Esophagus muscularis mucosa (tissue), 4 donors: Measurements from ENCODE around the gene KLC4. TPM values are rescaled to one million over a fixed set of nuclear protein-coding genes. Genes with fewer than 3 reads are reported as not detected.

Experiments
- DNase-seq: peaks from one replicate; pipeline ENCODE4 v3.0.0-alpha.2; 2017; ENCODE audit errors: extremely low spot score
- H3K27ac ChIP-seq, 4 donors: fragments of 200-600 bp; sonication (generic); replicated peaks in 1 of 4; 1 replicate in 3 of 4; 2 replicates in 1 of 4; pipeline ENCODE4 v1.5.1; 2016 to 2019; ENCODE audit warnings: mild to moderate bottlenecking in 1 of 4
- H3K27me3 ChIP-seq, 4 donors: fragments of 200-600 bp; sonication (generic); one replicate each; pipeline versions ENCODE4 v1.5.1 to v1.6.0; 2016 to 2019
- H3K36me3 ChIP-seq, 4 donors: fragments of 200-600 bp; sonication (generic); one replicate each; pipeline ENCODE4 v1.5.1; 2016 to 2019
- H3K4me1 ChIP-seq, 4 donors: fragments of 200-600 bp; sonication (generic); one replicate each; pipeline ENCODE4 v1.5.1; 2016 to 2019
- H3K4me3 ChIP-seq, 4 donors: fragments of 200-600 bp; sonication (generic); 1 replicate in 2 of 4; 2 replicates in 2 of 4; pipeline ENCODE4 v1.5.1; 2016 to 2019; ENCODE audit warnings: mild to moderate bottlenecking in 4 of 4, moderate library complexity in 1 of 4
- H3K9me3 ChIP-seq, 4 donors: fragments of 200-600 bp; sonication (generic); 1 replicate in 3 of 4; 2 replicates in 1 of 4; pipeline ENCODE4 v1.5.1; 2016 to 2019
- EP300 ChIP-seq: sonication (generic); formaldehyde crosslinking; IDR thresholded peaks from one replicate; pipeline ENCODE4 v1.6.1; 2017; ENCODE audit warnings: antibody characterized with exemption
- POLR2A ChIP-seq: fragments of 450-650 bp; IDR thresholded peaks from one replicate; pipeline ENCODE4 v1.6.1; 2017; ENCODE audit warnings: antibody characterized with exemption, moderate library complexity, mild to moderate bottlenecking, low read depth
- POLR2AphosphoS5 ChIP-seq, 2 donors: sonication (generic); formaldehyde crosslinking; IDR thresholded peaks; one replicate each; pipeline ENCODE4 v1.6.1; 2017; ENCODE audit warnings: antibody characterized with exemption in 2 of 2
- WGBS: methylation state at CpG from one replicate; pipeline ENCODE4 v1.1.5; 2018; 5-methylcytosine and 5-hydroxymethylcytosine counted together
- intact Hi-C: fragments of 100-400 bp; cut with DNase I; formaldehyde crosslinking; loops from one replicate; pipeline ENCODE4 v1.15.1; 2023
- total RNA-seq, 4 donors: library from RNA; depleted of rRNA; stranded (reverse); fragments of >200 nt; gene quantifications; one replicate each; pipeline versions ENCODE4 v1.1.0 to v1.2.1, GENCODE V29; 2016
- TF ChIP-seq, protein P1 (sequence below), 3 experiments: fragments of 200-600 bp in 2 of 3; fragments of 450-650 bp in 1 of 3; sonication (generic) in 2 of 3; IDR thresholded peaks; one replicate each; pipeline ENCODE4 v1.5.1; 2017 to 2019; ENCODE audit warnings: antibody characterized with exemption in 3 of 3, mild to moderate bottlenecking in 2 of 3, moderate library complexity in 1 of 3

KLC4 gene
- total RNA-seq, 4 donors from 2014 or later: 22.9 to 37.4 (median 27.4) TPM

DNA sequence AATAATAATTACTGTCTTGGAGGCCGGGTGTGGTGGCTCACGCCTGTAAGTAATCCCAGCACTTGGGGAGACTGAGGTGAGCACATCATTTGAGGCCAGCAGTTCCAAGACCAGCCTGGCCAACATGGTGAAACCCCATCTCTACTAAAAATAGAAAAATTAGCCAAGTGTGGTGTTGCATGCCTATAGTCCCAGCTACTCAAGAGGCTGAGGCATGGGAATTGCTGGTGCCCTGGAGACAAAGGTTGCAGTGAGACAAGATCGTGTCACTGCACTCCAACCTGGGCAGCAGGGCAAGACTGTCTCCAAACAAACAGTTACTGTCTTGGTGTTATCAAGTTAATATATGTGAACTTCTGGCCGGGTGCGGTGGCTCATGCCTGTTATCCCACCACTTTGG lies 33.1 kb upstream of the KLC4 start:
- DNase-seq: no peak
- H3K4me3 ChIP-seq: no peak overlapping the region
- H3K4me1 ChIP-seq: peaks cover 16 to 28% (median 22%) of the 10 kb centered on the region in 4 donors
- TF ChIP-seq POLR2AphosphoS5 (IDR thresholded peaks at IDR 0.05): no peak
- TF ChIP-seq, protein P1, sequence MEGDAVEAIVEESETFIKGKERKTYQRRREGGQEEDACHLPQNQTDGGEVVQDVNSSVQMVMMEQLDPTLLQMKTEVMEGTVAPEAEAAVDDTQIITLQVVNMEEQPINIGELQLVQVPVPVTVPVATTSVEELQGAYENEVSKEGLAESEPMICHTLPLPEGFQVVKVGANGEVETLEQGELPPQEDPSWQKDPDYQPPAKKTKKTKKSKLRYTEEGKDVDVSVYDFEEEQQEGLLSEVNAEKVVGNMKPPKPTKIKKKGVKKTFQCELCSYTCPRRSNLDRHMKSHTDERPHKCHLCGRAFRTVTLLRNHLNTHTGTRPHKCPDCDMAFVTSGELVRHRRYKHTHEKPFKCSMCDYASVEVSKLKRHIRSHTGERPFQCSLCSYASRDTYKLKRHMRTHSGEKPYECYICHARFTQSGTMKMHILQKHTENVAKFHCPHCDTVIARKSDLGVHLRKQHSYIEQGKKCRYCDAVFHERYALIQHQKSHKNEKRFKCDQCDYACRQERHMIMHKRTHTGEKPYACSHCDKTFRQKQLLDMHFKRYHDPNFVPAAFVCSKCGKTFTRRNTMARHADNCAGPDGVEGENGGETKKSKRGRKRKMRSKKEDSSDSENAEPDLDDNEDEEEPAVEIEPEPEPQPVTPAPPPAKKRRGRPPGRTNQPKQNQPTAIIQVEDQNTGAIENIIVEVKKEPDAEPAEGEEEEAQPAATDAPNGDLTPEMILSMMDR (IDR thresholded peaks at IDR 0.05): no peak
- TF ChIP-seq EP300: no peak
- no peak for TF ChIP-seq POLR2A
- H3K27me3 ChIP-seq: no peaks in the 10 kb centered on the region
- WGBS: 81% methylated on average over 5 of the region's 5 CpGs
- intact Hi-C loops: no loop called here
- H3K36me3 ChIP-seq: peaks cover 64 to 72% (median 67%) of the 10 kb centered on the region in 4 donors
- no peak overlapping the region for H3K27ac ChIP-seq
- H3K9me3 ChIP-seq: no peaks in the 10 kb centered on the region

DNA sequence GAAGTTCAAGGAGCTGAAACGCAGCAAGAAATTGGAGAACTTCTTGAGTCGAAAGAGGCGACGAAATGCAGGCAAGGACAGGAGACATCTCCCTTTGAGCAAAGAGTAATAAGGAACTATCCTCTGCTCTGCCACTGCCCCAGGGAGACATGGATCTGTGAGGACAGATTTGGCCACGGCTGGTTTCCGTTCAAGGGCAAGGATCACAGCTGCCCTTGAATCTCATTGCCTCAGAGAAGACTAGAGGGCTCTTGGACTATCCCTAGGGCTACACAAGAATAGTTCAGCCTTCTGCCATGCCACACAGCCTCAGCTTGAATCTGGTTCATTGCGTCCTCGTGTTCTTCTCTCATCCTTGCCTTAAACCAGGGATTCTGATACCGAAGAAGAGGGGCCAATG lies 30.3 kb upstream of the KLC4 start:
- intact Hi-C loops: no loop called here
- Histone ChIP-seq H3K27me3 (no peaks in the 10 kb centered on the region), H3K36me3 (peaks cover 65 to 96% (median 82%) of the 10 kb centered on the region in 4 donors), H3K4me1 (peaks cover 0 to 7% (median 1%) of the 10 kb centered on the region in 4 donors), H3K9me3 (no peaks in the 10 kb centered on the region), H3K4me3 (no peak overlapping the region), H3K27ac (no peak overlapping the region)
- TF ChIP-seq, protein P1 (IDR thresholded peaks at IDR 0.05): no peak
- 90% methylated on average over 9 of the region's 9 CpGs for WGBS
- no peak for DNase-seq

DNA sequence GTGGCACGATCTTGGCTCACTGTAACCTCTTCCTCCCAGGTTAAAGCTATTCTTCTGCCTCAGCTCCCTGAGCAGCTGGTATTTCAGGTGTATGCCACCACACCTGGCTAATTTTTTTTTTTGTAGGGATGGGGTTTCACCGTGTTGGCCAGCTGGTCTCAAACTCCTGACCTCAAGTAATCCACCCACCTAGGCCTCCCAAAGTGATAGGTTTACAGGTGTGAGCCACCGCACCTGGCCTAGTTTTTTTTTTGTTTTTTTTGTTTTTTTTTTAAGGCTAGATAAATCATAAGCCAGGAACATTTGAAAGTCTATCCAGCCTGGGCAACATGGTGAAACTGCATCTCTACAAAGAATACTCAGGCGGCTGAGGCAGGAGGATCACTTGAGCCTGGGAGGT lies 27.1 kb upstream of the KLC4 start:
- H3K4me3 ChIP-seq: no peak overlapping the region
- no peaks in the 10 kb centered on the region for H3K27me3 ChIP-seq
- no peaks in the 10 kb centered on the region for H3K9me3 ChIP-seq
- TF ChIP-seq POLR2AphosphoS5 (IDR thresholded peaks at IDR 0.05): no peak
- no peak for TF ChIP-seq EP300
- TF ChIP-seq, protein P1 (IDR thresholded peaks at IDR 0.05): no peak
- no peak for TF ChIP-seq POLR2A
- intact Hi-C loops: no loop called here
- no peak for DNase-seq
- 96% methylated on average over 4 of the region's 4 CpGs for WGBS
- peaks cover 9 to 12% (median 10%) of the 10 kb centered on the region in 4 donors for H3K4me1 ChIP-seq
- H3K36me3 ChIP-seq: peaks cover 41 to 98% (median 74%) of the 10 kb centered on the region in 4 donors
- no peak overlapping the region for H3K27ac ChIP-seq

DNA sequence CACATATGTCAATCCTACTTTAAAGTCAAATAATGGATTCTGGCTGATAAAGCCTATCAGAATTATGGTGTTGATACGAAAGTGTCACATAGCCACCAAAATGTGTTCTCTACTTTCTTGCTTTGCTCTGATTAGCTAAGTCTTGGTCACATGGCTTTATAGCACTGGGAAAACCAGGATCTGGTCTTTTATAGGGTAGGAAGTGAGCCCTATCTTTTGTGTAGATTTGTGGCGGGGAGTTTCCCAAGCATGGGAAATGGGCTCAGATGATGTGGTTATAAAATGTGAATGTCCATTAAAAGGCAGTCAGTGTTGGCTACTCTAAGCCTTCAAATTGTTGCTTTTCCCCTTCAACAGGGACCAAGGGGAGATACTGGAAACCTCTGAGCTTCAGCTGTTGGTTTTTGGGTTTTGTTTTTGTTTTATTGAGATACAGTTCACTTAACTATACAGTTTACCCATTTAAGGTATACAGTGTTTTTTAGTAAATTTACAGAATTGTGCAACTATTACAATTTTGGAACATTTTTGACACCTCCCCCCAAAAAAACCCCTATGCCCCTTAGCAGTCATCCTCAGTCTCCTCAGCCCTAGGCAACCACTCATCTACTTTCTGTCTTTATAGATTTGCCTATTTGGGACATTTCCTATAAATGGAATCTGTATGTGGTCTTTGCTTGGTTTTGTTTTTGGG lies 25.8 kb upstream of the KLC4 start:
- H3K27ac ChIP-seq: no peak overlapping the region
- TF ChIP-seq POLR2AphosphoS5 (IDR thresholded peaks at IDR 0.05): no peak
- TF ChIP-seq, protein P1 (IDR thresholded peaks at IDR 0.05): no peak
- TF ChIP-seq EP300: no peak
- no peak for TF ChIP-seq POLR2A
- 97% methylated on average over 2 of the region's 2 CpGs for WGBS

DNA sequence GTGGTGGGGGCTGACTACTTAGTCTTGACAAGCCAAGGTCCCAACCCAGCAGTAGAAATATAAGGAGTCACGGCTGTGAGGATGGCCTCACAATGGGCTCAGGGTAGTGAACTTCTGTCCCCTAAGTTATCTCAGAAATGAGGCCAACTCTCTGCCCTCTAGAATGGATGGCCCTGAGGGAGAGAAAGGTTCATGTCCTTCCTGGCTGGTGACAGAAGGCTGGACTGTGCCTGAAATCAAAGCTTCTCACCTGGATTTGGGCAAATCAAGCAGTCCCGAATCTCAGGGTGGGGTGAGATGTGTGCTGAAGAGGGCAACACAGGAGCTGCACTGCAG lies 25.3 kb upstream of the KLC4 start:
- Histone ChIP-seq H3K9me3 (no peaks in the 10 kb centered on the region), H3K36me3 (peaks cover 33 to 98% (median 73%) of the 10 kb centered on the region in 4 donors), H3K4me1 (peaks cover 9 to 12% (median 10%) of the 10 kb centered on the region in 4 donors), H3K27ac (no peak overlapping the region), H3K4me3 (no peak overlapping the region), H3K27me3 (no peaks in the 10 kb centered on the region)
- intact Hi-C loops: no loop called here
- 83% methylated on average over 2 of the region's 2 CpGs for WGBS
- DNase-seq: no peak
- TF ChIP-seq POLR2AphosphoS5 (IDR thresholded peaks at IDR 0.05): no peak
- TF ChIP-seq, protein P1 (IDR thresholded peaks at IDR 0.05): no peak
- no peak for TF ChIP-seq EP300
- TF ChIP-seq POLR2A: no peak

More for the DNA sequence above, 25.8 kb upstream of the KLC4 start:
- DNase-seq: no peak
- Histone ChIP-seq H3K4me3 (no peak overlapping the region), H3K36me3 (peaks cover 34 to 98% (median 73%) of the 10 kb centered on the region in 4 donors), H3K4me1 (peaks cover 9 to 12% (median 10%) of the 10 kb centered on the region in 4 donors), H3K27me3 (no peaks in the 10 kb centered on the region), H3K9me3 (no peaks in the 10 kb centered on the region)
- intact Hi-C loops: no loop called here
